Astrocyte (in vitro differentiated cells and primary cell): ENCODE data around the gene ASAP2.

ENCODE experiments used
- EZH2 ChIP-seq: IDR thresholded peaks from 2 replicates; pipeline ENCODE4 v1.6.1; 2012; ENCODE audit warnings: mild to moderate bottlenecking, low read length, inconsistent platforms; ENCODE audit not compliant: insufficient read depth
- TF ChIP-seq, protein P1 (sequence below): IDR thresholded peaks from 2 replicates; pipeline ENCODE4 v1.5.1; 2011; ENCODE audit warnings: low read depth, mild to moderate bottlenecking, inconsistent platforms, low read length, moderate library complexity; ENCODE audit not compliant: insufficient read depth

DNA sequence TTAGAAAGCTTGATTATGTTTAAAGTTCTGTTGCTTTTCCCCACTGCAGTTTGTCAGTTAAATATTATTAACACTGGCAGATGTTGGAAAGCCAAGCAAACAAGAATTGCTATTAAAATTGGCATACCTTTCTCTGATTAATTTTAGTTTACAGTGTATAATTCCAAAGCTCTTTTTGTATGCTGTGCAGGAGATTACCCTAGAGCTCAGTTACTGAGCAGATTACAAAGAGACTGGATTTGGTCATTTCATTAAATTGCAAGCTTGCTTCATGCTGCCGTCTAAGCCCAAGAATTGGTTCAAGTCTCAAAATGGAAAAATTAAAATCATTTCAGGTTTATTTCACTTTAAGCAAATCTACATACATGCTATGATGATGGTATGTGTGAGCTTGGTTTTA lies 2.3 kb downstream of the ASAP2 start:
- TF ChIP-seq, protein P1, sequence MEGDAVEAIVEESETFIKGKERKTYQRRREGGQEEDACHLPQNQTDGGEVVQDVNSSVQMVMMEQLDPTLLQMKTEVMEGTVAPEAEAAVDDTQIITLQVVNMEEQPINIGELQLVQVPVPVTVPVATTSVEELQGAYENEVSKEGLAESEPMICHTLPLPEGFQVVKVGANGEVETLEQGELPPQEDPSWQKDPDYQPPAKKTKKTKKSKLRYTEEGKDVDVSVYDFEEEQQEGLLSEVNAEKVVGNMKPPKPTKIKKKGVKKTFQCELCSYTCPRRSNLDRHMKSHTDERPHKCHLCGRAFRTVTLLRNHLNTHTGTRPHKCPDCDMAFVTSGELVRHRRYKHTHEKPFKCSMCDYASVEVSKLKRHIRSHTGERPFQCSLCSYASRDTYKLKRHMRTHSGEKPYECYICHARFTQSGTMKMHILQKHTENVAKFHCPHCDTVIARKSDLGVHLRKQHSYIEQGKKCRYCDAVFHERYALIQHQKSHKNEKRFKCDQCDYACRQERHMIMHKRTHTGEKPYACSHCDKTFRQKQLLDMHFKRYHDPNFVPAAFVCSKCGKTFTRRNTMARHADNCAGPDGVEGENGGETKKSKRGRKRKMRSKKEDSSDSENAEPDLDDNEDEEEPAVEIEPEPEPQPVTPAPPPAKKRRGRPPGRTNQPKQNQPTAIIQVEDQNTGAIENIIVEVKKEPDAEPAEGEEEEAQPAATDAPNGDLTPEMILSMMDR, result no peak
- no peak for TF ChIP-seq EZH2
